ENCODE results near the gene RCVRN.

RCVRN gene

GRCh38 chr17:9917801-9918200, 12.7 kb upstream of the RCVRN start:
- no peak for DNase-seq (ENCODE audit: low spot score)
- in situ Hi-C loops (cut with MboI; ENCODE audit: low sequenced_read_pairs, unreplicated experiment), result no loop called here
- no peak for TF ChIP-seq CTCF (IDR thresholded peaks at IDR 0.05; ENCODE audit: borderline replicate concordance, control extremely low read depth, extremely low read depth, insufficient read depth, missing control alignments)

GRCh38 chr17:9917131-9917530, 12.1 kb upstream of the RCVRN start:
- in situ Hi-C loops (cut with MboI; ENCODE audit: low sequenced_read_pairs, unreplicated experiment), result no loop called here
- no peak for DNase-seq (ENCODE audit: low spot score)
- no peak for TF ChIP-seq CTCF (IDR thresholded peaks at IDR 0.05; ENCODE audit: borderline replicate concordance, control extremely low read depth, extremely low read depth, insufficient read depth, missing control alignments)

- no peak for DNase-seq (ENCODE audit: low spot score)
- in situ Hi-C loops (cut with MboI; ENCODE audit: low sequenced_read_pairs, unreplicated experiment), result no loop called here
- TF ChIP-seq CTCF (IDR thresholded peaks at IDR 0.05; ENCODE audit: borderline replicate concordance, control extremely low read depth, extremely low read depth, insufficient read depth, missing control alignments), result no peak
Observed at GRCh38 chr17:9916108-9916507, 11.0 kb upstream of the RCVRN start.

GRCh38 chr17:9913476-9913875, 8.4 kb upstream of the RCVRN start:
- in situ Hi-C loops (cut with MboI; ENCODE audit: low sequenced_read_pairs, unreplicated experiment), result no loop called here
- no peak for DNase-seq (ENCODE audit: low spot score)
- no peak for TF ChIP-seq CTCF (IDR thresholded peaks at IDR 0.05; ENCODE audit: borderline replicate concordance, control extremely low read depth, extremely low read depth, insufficient read depth, missing control alignments)

GRCh38 chr17:9912121-9913099, 7.3 kb upstream of the RCVRN start:
- in situ Hi-C loops (cut with MboI; ENCODE audit: low sequenced_read_pairs, unreplicated experiment), result no loop called here
- no peak for TF ChIP-seq CTCF (IDR thresholded peaks at IDR 0.05; ENCODE audit: borderline replicate concordance, control extremely low read depth, extremely low read depth, insufficient read depth, missing control alignments)
- no peak for DNase-seq (ENCODE audit: low spot score)

GRCh38 chr17:9911089-9911488, 6.0 kb upstream of the RCVRN start:
- no peak for TF ChIP-seq CTCF (IDR thresholded peaks at IDR 0.05; ENCODE audit: borderline replicate concordance, control extremely low read depth, extremely low read depth, insufficient read depth, missing control alignments)
- in situ Hi-C loops (cut with MboI; ENCODE audit: low sequenced_read_pairs, unreplicated experiment), result no loop called here
- DNase-seq (ENCODE audit: low spot score), result no peak

All from GM13976 (cell line).